ENCODE results near the gene ZNHIT2.

Gene ZNHIT2

GRCh38 chr11:65114538-65115171 lies 2.8 kb downstream of the ZNHIT2 start:
- TF ChIP-seq EZH2phosphoT487 (IDR thresholded peaks at IDR 0.05; ENCODE audit: low read depth), result no peak
- TF ChIP-seq, protein P1, sequence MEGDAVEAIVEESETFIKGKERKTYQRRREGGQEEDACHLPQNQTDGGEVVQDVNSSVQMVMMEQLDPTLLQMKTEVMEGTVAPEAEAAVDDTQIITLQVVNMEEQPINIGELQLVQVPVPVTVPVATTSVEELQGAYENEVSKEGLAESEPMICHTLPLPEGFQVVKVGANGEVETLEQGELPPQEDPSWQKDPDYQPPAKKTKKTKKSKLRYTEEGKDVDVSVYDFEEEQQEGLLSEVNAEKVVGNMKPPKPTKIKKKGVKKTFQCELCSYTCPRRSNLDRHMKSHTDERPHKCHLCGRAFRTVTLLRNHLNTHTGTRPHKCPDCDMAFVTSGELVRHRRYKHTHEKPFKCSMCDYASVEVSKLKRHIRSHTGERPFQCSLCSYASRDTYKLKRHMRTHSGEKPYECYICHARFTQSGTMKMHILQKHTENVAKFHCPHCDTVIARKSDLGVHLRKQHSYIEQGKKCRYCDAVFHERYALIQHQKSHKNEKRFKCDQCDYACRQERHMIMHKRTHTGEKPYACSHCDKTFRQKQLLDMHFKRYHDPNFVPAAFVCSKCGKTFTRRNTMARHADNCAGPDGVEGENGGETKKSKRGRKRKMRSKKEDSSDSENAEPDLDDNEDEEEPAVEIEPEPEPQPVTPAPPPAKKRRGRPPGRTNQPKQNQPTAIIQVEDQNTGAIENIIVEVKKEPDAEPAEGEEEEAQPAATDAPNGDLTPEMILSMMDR (IDR thresholded peaks at IDR 0.05; ENCODE audit: low read depth, low read length), result no peak
- peaks cover 33% of the 10 kb centered on the region for H3K4me1 ChIP-seq (ENCODE audit: low read length)
- no peaks in the 10 kb centered on the region for H3K9me3 ChIP-seq (ENCODE audit: insufficient read depth, low read length)
- H3K36me3 ChIP-seq (replicated peaks; ENCODE audit: low read depth, low read length), result peaks cover 23% of the 10 kb centered on the region
- H3K79me2 ChIP-seq (ENCODE audit: low read length), result peaks cover 34% of the 10 kb centered on the region
- H3K4me3 ChIP-seq (ENCODE audit: low read length), result no peak overlapping the region
- no peaks in the 10 kb centered on the region for H3K27me3 ChIP-seq (ENCODE audit: low read depth, low read length)
- H3K4me2 ChIP-seq (ENCODE audit: low read length), result no peak overlapping the region
- no peak overlapping the region for H3K9ac ChIP-seq (ENCODE audit: low read length)
- peaks cover 5% of the 10 kb centered on the region for H4K20me1 ChIP-seq (ENCODE audit: insufficient read depth, low read length)
- H3K27ac ChIP-seq (ENCODE audit: low read length), result no peak overlapping the region
- no peak overlapping the region for H2AFZ ChIP-seq (ENCODE audit: low read depth, low read length)

- no peak for TF ChIP-seq EZH2phosphoT487 (IDR thresholded peaks at IDR 0.05; ENCODE audit: low read depth)
- TF ChIP-seq, protein P1 (IDR thresholded peaks at IDR 0.05; ENCODE audit: low read depth, low read length), result no peak
- peaks cover 30% of the 10 kb centered on the region for H3K79me2 ChIP-seq (ENCODE audit: low read length)
- no peak overlapping the region for H3K27ac ChIP-seq (ENCODE audit: low read length)
- no peak overlapping the region for H3K9ac ChIP-seq (ENCODE audit: low read length)
- peaks cover 24% of the 10 kb centered on the region for H3K36me3 ChIP-seq (replicated peaks; ENCODE audit: low read depth, low read length)
- H4K20me1 ChIP-seq (ENCODE audit: insufficient read depth, low read length), result peaks cover 5% of the 10 kb centered on the region
- H3K9me3 ChIP-seq (ENCODE audit: insufficient read depth, low read length), result no peaks in the 10 kb centered on the region
- peaks cover 31% of the 10 kb centered on the region for H3K4me1 ChIP-seq (ENCODE audit: low read length)
- H3K4me2 ChIP-seq (ENCODE audit: low read length), result peak overlapping the region; percentile 90; the same call in 1 of the 2 replicates
- no peaks in the 10 kb centered on the region for H3K27me3 ChIP-seq (ENCODE audit: low read depth, low read length)
- H2AFZ ChIP-seq (ENCODE audit: low read depth, low read length), result no peak overlapping the region
- no peak overlapping the region for H3K4me3 ChIP-seq (ENCODE audit: low read length)
Observed at GRCh38 chr11:65113839-65114238, 3.7 kb downstream of the ZNHIT2 start.

GRCh38 chr11:65113361-65113756 lies 4.1 kb downstream of the ZNHIT2 start:
- H3K4me1 ChIP-seq (ENCODE audit: low read length), result peaks cover 31% of the 10 kb centered on the region
- no peak for TF ChIP-seq EZH2phosphoT487 (IDR thresholded peaks at IDR 0.05; ENCODE audit: low read depth)
- TF ChIP-seq, protein P1 (IDR thresholded peaks at IDR 0.05; ENCODE audit: low read depth, low read length), result no peak
- peak overlapping the region; percentile 85; the same call in 1 of the 2 replicates for H3K9ac ChIP-seq (ENCODE audit: low read length)
- H4K20me1 ChIP-seq (ENCODE audit: insufficient read depth, low read length), result peaks cover 5% of the 10 kb centered on the region
- H2AFZ ChIP-seq (ENCODE audit: low read depth, low read length), result no peak overlapping the region
- H3K4me3 ChIP-seq (ENCODE audit: low read length), result peak overlapping the region; percentile 87
- peak overlapping the region; percentile 90 for H3K4me2 ChIP-seq (ENCODE audit: low read length)
- H3K9me3 ChIP-seq (ENCODE audit: insufficient read depth, low read length), result no peaks in the 10 kb centered on the region
- H3K79me2 ChIP-seq (ENCODE audit: low read length), result peaks cover 28% of the 10 kb centered on the region
- no peaks in the 10 kb centered on the region for H3K27me3 ChIP-seq (ENCODE audit: low read depth, low read length)
- peaks cover 21% of the 10 kb centered on the region for H3K36me3 ChIP-seq (replicated peaks; ENCODE audit: low read depth, low read length)
- no peak overlapping the region for H3K27ac ChIP-seq (ENCODE audit: low read length)

- peak overlapping the region; percentile 87 for H3K4me3 ChIP-seq (ENCODE audit: low read length)
- peaks cover 31% of the 10 kb centered on the region for H3K4me1 ChIP-seq (ENCODE audit: low read length)
- peaks cover 28% of the 10 kb centered on the region for H3K79me2 ChIP-seq (ENCODE audit: low read length)
- peaks cover 5% of the 10 kb centered on the region for H4K20me1 ChIP-seq (ENCODE audit: insufficient read depth, low read length)
- H3K9ac ChIP-seq (ENCODE audit: low read length), result peak overlapping the region; percentile 85
- H3K27ac ChIP-seq (ENCODE audit: low read length), result peak overlapping the region; percentile 62
- H3K4me2 ChIP-seq (ENCODE audit: low read length), result peak overlapping the region; percentile 90
- no peaks in the 10 kb centered on the region for H3K9me3 ChIP-seq (ENCODE audit: insufficient read depth, low read length)
- H3K27me3 ChIP-seq (ENCODE audit: low read depth, low read length), result no peaks in the 10 kb centered on the region
- peaks cover 19% of the 10 kb centered on the region for H3K36me3 ChIP-seq (replicated peaks; ENCODE audit: low read depth, low read length)
- no peak for TF ChIP-seq EZH2phosphoT487 (IDR thresholded peaks at IDR 0.05; ENCODE audit: low read depth)
- TF ChIP-seq, protein P1 (IDR thresholded peaks at IDR 0.05; ENCODE audit: low read depth, low read length), result peak; percentile 95
- H2AFZ ChIP-seq (ENCODE audit: low read depth, low read length), result peak overlapping the region; percentile 66
Observed at GRCh38 chr11:65112546-65113360, 4.7 kb downstream of the ZNHIT2 start.
